A549 (cell line): ENCODE results near the gene OXNAD1.

Source experiments
- CHD4 ChIP-seq: fragments of 200-600 bp; sonication (generic); IDR thresholded peaks from 2 replicates; pipeline ENCODE4 v1.6.1; 2016; ENCODE audit warnings: antibody characterized with exemption, mild to moderate bottlenecking, borderline replicate concordance
- MAX ChIP-seq: IDR thresholded peaks from 2 replicates; pipeline ENCODE4 v1.6.1; 2012
- RAD21 ChIP-seq, 2 experiments: fragments of >200 bp in 1 of 2; sonication (Bioruptor Twin) in 1 of 2; formaldehyde crosslinking in 1 of 2; IDR thresholded peaks in 1 of 2; conservative IDR thresholded peaks in 1 of 2; 2 replicates in 1 of 2; 3 replicates in 1 of 2; pipeline ENCODE4 v1.6.1; 2012 to 2018; ENCODE audit warnings: inconsistent platforms in 1 of 2
- TF ChIP-seq, protein P1 (sequence below): fragments of >200 bp; sonication (Bioruptor Twin); formaldehyde crosslinking; IDR thresholded peaks from 3 replicates; pipeline ENCODE4 v1.5.1; 2016
- TF ChIP-seq, protein P2 (sequence below): fragments of 450-650 bp; IDR thresholded peaks from 2 replicates; pipeline ENCODE4 v1.6.1; 2014; ENCODE audit warnings: antibody characterized with exemption

- TF ChIP-seq, protein P1, sequence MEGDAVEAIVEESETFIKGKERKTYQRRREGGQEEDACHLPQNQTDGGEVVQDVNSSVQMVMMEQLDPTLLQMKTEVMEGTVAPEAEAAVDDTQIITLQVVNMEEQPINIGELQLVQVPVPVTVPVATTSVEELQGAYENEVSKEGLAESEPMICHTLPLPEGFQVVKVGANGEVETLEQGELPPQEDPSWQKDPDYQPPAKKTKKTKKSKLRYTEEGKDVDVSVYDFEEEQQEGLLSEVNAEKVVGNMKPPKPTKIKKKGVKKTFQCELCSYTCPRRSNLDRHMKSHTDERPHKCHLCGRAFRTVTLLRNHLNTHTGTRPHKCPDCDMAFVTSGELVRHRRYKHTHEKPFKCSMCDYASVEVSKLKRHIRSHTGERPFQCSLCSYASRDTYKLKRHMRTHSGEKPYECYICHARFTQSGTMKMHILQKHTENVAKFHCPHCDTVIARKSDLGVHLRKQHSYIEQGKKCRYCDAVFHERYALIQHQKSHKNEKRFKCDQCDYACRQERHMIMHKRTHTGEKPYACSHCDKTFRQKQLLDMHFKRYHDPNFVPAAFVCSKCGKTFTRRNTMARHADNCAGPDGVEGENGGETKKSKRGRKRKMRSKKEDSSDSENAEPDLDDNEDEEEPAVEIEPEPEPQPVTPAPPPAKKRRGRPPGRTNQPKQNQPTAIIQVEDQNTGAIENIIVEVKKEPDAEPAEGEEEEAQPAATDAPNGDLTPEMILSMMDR, result no peak
- TF ChIP-seq CHD4 (no peak), MAX (no peak), RAD21 (conservative IDR thresholded peaks at IDR 0.05 in 1 of 2, IDR thresholded peaks at IDR 0.05 in 1 of 2) (no peak)
- TF ChIP-seq, protein P2, sequence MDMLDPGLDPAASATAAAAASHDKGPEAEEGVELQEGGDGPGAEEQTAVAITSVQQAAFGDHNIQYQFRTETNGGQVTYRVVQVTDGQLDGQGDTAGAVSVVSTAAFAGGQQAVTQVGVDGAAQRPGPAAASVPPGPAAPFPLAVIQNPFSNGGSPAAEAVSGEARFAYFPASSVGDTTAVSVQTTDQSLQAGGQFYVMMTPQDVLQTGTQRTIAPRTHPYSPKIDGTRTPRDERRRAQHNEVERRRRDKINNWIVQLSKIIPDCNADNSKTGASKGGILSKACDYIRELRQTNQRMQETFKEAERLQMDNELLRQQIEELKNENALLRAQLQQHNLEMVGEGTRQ, result no peak
Measured at GRCh38 chr3:16316847-16317560, 52.0 kb downstream of the OXNAD1 start.
